PC-9 (cell line): ENCODE results near the gene CCDC192.

Experiments used
- CTCF ChIP-seq: fragments of 200-600 bp; sonication (generic); conservative IDR thresholded peaks from 2 replicates; pipeline ENCODE4 v1.6.1; 2017; ENCODE audit warnings: mixed run types, antibody characterized with exemption, mild to moderate bottlenecking, moderate library complexity
- EZH2 ChIP-seq: fragments of 200-600 bp; sonication (generic); IDR thresholded peaks from 2 replicates; pipeline ENCODE4 v1.8.0; 2017; ENCODE audit warnings: antibody characterized with exemption, low read depth

- TF ChIP-seq CTCF (no peak), EZH2 (no peak)
These were observed 101.8 kb downstream of the CCDC192 start for GRCh38 chr5:127804886-127805426.
